Lower lobe of right lung (tissue), 2 donors: ENCODE results near the gene SPRING1. TPM values are rescaled to one million over a fixed set of nuclear protein-coding genes. Genes with fewer than 3 reads are reported as not detected.

Source experiments
- ATAC-seq, 2 donors: fragments of 200-7000 bp; cut with Tn5 transposase; one replicate each; pipeline ENCODE4 v1.9.1; 2020 to 2022; ENCODE audit warnings: mild to moderate bottlenecking in 2 of 2, moderate library complexity in 2 of 2
- DNase-seq: peaks from one replicate; pipeline ENCODE4 v3.0.0-alpha.2; 2020
- H3K27ac ChIP-seq: fragments of 200-600 bp; one replicate; pipeline ENCODE4 v1.8.0; 2022
- H3K27me3 ChIP-seq: fragments of 200-600 bp; one replicate; pipeline ENCODE4 v1.8.0; 2022; ENCODE audit warnings: low read depth
- H3K36me3 ChIP-seq: fragments of 200-600 bp; one replicate; pipeline ENCODE4 v1.8.0; 2022; ENCODE audit warnings: mild to moderate bottlenecking
- H3K4me1 ChIP-seq: fragments of 200-600 bp; one replicate; pipeline ENCODE4 v1.8.0; 2022
- H3K4me3 ChIP-seq: fragments of 200-600 bp; one replicate; pipeline ENCODE4 v1.8.0; 2022; ENCODE audit warnings: mild to moderate bottlenecking
- H3K9me3 ChIP-seq: fragments of 200-600 bp; one replicate; pipeline ENCODE4 v1.8.0; 2022
- intact Hi-C: fragments of 100-400 bp; cut with DNase I; formaldehyde crosslinking; loops from one replicate; pipeline ENCODE4 v1.11.0; 2022
- total RNA-seq: library from RNA; stranded (reverse); fragmentation: NEBNext Ultra II Directional; extraction: Animal tissue kit (Norgen Biotek cat#: 25700); gene quantifications from one replicate; pipeline ENCODE4 v1.2.1, GENCODE V29; 2021
- TF ChIP-seq, protein P1 (sequence below): fragments of 200-600 bp; IDR thresholded peaks from one replicate; pipeline ENCODE4 v1.8.0; 2022; ENCODE audit warnings: antibody characterized with exemption, mild to moderate bottlenecking
- donor health status: DM: no; HTN: yes; CAD: no; lungs with severe emphysema.

SPRING1 gene
- total RNA-seq, 1 donor from 2014 or later: 84.3 TPM

DNA sequence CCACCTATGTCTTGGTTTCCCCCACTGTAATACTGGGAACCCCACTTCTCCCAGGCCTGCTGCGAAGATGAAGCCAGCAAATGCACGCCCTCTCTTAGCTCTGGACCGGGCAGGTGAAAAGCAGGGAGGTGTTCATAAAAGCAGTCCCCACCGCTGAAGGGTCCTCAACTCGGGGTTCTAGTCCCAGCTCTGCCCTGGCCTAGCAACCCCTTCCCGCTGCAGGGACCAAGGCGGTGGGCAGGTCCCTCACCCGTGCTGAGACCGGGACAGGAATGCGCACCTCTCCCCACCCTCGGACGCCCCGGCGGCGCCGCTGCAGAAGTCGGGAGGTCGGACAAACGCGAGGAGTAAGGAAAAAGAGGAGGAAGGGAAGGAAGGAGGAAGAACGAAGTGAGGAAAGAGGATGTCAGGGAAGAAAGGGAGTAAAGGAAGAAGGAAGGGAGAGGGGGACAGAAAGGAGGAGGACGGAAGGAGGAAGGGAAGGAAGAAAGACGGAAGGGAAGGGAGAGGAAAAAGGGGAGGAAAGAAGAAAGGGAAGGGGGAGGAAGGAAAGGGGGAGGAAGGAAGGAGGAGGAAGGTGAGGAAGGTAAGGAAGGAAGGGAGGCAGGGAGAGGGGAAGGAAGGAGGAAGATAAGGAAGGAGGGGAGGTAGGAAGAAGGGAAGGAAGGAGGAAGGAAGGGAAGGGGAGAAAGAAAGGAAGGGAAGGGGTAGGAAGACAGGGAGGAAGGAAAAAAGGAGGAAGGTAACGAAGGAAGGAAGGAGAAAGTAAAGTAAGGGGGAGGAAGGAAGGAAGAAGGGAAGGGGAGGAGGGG lies 701 bp downstream of the SPRING1 start:
- intact Hi-C loops: no loop called here
- H3K4me1 ChIP-seq: peaks cover 20% of the 10 kb centered on the region
- ATAC-seq (peak; percentile 16 to 24), DNase-seq (peak; percentile 55)
- H3K4me3 ChIP-seq: peak overlapping the region; percentile 81
- peak overlapping the region; percentile 79 for H3K27ac ChIP-seq
- TF ChIP-seq, protein P1, sequence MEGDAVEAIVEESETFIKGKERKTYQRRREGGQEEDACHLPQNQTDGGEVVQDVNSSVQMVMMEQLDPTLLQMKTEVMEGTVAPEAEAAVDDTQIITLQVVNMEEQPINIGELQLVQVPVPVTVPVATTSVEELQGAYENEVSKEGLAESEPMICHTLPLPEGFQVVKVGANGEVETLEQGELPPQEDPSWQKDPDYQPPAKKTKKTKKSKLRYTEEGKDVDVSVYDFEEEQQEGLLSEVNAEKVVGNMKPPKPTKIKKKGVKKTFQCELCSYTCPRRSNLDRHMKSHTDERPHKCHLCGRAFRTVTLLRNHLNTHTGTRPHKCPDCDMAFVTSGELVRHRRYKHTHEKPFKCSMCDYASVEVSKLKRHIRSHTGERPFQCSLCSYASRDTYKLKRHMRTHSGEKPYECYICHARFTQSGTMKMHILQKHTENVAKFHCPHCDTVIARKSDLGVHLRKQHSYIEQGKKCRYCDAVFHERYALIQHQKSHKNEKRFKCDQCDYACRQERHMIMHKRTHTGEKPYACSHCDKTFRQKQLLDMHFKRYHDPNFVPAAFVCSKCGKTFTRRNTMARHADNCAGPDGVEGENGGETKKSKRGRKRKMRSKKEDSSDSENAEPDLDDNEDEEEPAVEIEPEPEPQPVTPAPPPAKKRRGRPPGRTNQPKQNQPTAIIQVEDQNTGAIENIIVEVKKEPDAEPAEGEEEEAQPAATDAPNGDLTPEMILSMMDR: no peak
- peaks cover 29% of the 10 kb centered on the region for H3K36me3 ChIP-seq
- no peaks in the 10 kb centered on the region for H3K9me3 ChIP-seq
- no peaks in the 10 kb centered on the region for H3K27me3 ChIP-seq

DNA sequence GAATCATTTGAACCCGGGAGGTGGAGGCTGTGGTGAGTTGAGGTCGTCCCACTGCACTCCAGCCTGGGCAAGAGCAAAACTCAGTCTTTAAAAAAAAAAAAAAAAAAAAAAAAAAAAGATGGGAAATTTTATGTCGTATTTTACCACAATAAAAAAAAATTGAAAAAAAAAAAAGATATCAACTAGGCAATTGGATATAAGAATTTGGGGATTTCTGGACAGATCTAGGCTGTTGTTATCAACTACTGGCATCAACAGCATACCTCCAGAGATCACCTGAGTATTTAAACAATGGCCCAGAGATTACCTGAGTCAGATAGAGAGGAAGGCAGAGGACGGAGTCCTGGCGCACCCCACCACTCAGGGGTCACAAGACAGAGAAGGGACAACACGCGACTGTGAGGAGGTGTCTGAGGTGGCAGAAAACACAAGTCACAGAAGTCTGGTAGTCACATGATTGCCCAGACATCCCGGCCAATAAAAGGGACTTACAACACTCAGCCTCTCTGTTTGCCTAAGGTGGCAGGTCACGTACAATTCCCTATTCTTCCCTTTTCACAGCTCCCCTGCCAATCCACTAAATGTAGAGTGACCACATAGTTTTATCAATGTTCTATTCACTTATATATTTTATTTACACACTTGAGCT lies 1.8 kb downstream of the SPRING1 start:
- DNase-seq (peak; percentile 62), ATAC-seq (peak; percentile 22 to 59)
- no peaks in the 10 kb centered on the region for H3K27me3 ChIP-seq
- no peaks in the 10 kb centered on the region for H3K9me3 ChIP-seq
- H3K27ac ChIP-seq: peak overlapping the region; percentile 79
- peaks cover 26% of the 10 kb centered on the region for H3K4me1 ChIP-seq
- intact Hi-C loops: no loop called here
- TF ChIP-seq, protein P1: no peak
- H3K4me3 ChIP-seq: peak overlapping the region; percentile 81
- H3K36me3 ChIP-seq: peaks cover 29% of the 10 kb centered on the region

DNA sequence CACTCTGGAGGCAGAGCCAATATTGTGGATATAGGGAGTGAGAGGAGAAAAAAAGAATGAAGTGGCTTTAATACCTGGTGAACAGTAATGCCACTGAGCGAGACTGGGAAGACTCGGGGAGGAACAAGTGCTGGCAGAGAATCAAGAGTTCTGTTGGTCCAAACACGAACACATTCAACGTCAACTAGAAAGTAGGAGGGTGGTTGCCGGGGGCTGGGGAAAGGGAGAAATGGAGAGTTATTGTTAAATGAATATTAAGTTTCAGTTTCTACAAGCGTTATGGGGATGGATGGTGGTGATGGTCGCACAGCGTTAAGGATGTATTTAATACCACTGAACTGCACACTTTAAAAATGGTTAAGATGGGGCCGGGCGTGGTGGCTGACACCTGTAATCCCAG lies 2.8 kb downstream of the SPRING1 start:
- no peak overlapping the region for H3K4me3 ChIP-seq
- no peak for ATAC-seq
- TF ChIP-seq, protein P1: no peak
- H3K4me1 ChIP-seq: peaks cover 26% of the 10 kb centered on the region
- H3K27ac ChIP-seq: no peak overlapping the region
- peaks cover 29% of the 10 kb centered on the region for H3K36me3 ChIP-seq
- DNase-seq: no peak
- H3K27me3 ChIP-seq: no peaks in the 10 kb centered on the region
- intact Hi-C loops: no loop called here
- no peaks in the 10 kb centered on the region for H3K9me3 ChIP-seq

DNA sequence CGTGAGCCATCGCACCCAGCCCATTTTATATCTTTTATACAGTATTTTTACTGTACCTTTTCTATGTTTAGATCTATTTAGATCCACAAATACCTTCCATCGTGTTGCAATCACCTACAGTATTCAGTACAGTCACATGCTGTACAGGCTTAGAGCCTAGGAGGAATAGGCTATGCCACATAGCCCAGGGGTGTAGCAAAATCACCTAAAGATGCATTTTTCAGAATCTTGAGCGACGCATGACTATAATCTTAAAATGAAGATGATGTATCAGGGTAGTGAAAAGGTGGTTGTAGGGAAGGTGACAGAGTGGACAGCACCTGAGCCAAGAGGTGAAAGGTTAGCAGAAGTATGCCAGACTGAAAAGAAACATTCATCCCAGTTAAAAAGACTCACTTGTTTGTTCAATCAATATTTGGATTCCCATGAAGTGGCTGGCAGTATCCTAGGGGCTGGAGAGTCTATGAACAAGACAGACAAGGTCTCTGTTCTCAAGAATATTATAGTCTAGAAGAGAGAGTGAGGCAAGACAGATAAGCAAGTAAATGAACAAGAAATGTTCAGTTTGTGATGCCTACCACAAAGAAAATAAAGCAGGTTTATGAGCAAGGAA lies 3.6 kb downstream of the SPRING1 start:
- DNase-seq: no peak
- Histone ChIP-seq H3K4me3 (no peak overlapping the region), H3K27ac (peak overlapping the region; percentile 21), H3K4me1 (peaks cover 26% of the 10 kb centered on the region), H3K36me3 (peaks cover 29% of the 10 kb centered on the region), H3K9me3 (no peaks in the 10 kb centered on the region), H3K27me3 (no peaks in the 10 kb centered on the region)
- no peak for ATAC-seq
- intact Hi-C loops: no loop called here
- TF ChIP-seq, protein P1: no peak

DNA sequence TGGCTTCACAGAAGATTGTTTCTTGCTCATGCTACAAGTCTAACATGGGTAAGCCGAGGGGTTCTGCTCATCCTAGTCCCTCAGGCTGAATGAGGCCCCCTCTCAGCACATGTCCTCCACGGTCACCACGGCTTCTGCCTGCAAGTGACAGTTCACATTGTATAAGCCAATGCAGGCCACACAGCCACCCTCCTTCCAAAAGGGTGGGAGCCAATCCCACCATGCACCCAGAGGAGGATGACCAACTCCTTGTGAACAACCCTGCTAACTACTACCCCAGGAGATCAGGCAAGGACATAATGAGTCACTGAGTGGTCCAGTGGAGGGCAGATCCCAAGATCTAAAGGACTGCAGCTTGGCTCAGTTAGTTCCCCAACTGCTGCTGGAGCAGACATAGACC lies 6.1 kb downstream of the SPRING1 start:
- Histone ChIP-seq H3K9me3 (no peaks in the 10 kb centered on the region), H3K4me1 (peaks cover 38% of the 10 kb centered on the region), H3K27me3 (no peaks in the 10 kb centered on the region), H3K27ac (peak overlapping the region; percentile 7), H3K4me3 (no peak overlapping the region), H3K36me3 (peaks cover 29% of the 10 kb centered on the region)
- TF ChIP-seq, protein P1: no peak
- intact Hi-C loops: no loop called here
- no peak for DNase-seq
- ATAC-seq: no peak
